IMR-90 (cell line): ENCODE data around the gene RNF181. TPM values are rescaled to one million over a fixed set of nuclear protein-coding genes. Genes with fewer than 3 reads are reported as not detected.

Experiments
- ATAC-seq: fragments of 200-7000 bp; cut with Tn5 transposase; 2 replicates; pipeline ENCODE4 v1.9.1; 2020; ENCODE audit warnings: low read depth, mild to moderate bottlenecking, moderate library complexity
- BruUV-seq: library from RNA; stranded (reverse); fragments of 400-500 nt; replicated peaks from 2 replicates; lab custom pipeline; 2021; lab: Mats Ljungman, UMichigan
- CTCF ChIA-PET: fragments of 300-600 bp; formaldehyde crosslinking; extraction: SDS; loops from one replicate; lab custom pipeline; 2021; ENCODE audit warnings: antibody characterized with exemption; lab: Yijun Ruan, JAX
- POLR2A ChIA-PET: fragments of 300-600 bp; sonication (Branson Sonifier 250); formaldehyde crosslinking; loops from one replicate; lab custom pipeline; 2022; ENCODE audit warnings: antibody characterized with exemption; ENCODE audit not compliant: unreplicated experiment; lab: Charles Lee
- DNase-seq: peaks from one replicate; pipeline ENCODE4 v3.0.0; 2013
- H2AFZ ChIP-seq: replicated peaks from 2 replicates; pipeline ENCODE3; 2013; ENCODE audit warnings: low read length, mild to moderate bottlenecking; ENCODE audit not compliant: poor library complexity
- H2AK5ac ChIP-seq: 2 replicates; pipeline ENCODE4 v1.6.1; 2013; ENCODE audit warnings: low read depth, low read length, inconsistent platforms
- H2AK9ac ChIP-seq: replicated peaks from 2 replicates; pipeline ENCODE3; 2013; ENCODE audit warnings: mild to moderate bottlenecking, low read depth, low read length, moderate library complexity; ENCODE audit not compliant: poor library complexity
- H2BK120ac ChIP-seq: 2 replicates; pipeline ENCODE4 v1.6.1; 2013; ENCODE audit warnings: low read depth, low read length, inconsistent platforms
- H2BK15ac ChIP-seq: 3 replicates; pipeline ENCODE4 v1.6.1; 2013; ENCODE audit warnings: low read depth, low read length, inconsistent platforms
- H2BK20ac ChIP-seq: 2 replicates; pipeline ENCODE4 v1.6.1; 2013; ENCODE audit warnings: low read depth, mild to moderate bottlenecking, inconsistent platforms, low read length, moderate library complexity
- H2BK5ac ChIP-seq: 2 replicates; pipeline ENCODE4 v1.6.1; 2013; ENCODE audit warnings: mild to moderate bottlenecking, low read depth, low read length, inconsistent platforms; ENCODE audit not compliant: poor library complexity, severe bottlenecking
- H3K14ac ChIP-seq: replicated peaks from 2 replicates; pipeline ENCODE4 v1.6.1; 2013; ENCODE audit warnings: low read depth, low read length, inconsistent platforms
- H3K18ac ChIP-seq: 2 replicates; pipeline ENCODE4 v1.6.1; 2013; ENCODE audit warnings: low read depth, low read length, control low read depth
- H3K23ac ChIP-seq: 2 replicates; pipeline ENCODE4 v1.6.1; 2013; ENCODE audit warnings: low read depth, low read length, inconsistent platforms
- H3K27ac ChIP-seq: 2 replicates; pipeline ENCODE4 v1.5.1; 2013; ENCODE audit warnings: mild to moderate bottlenecking, control low read depth, low read length; ENCODE audit not compliant: insufficient read depth
- H3K27me3 ChIP-seq: 2 replicates; pipeline ENCODE4 v1.6.1; 2013; ENCODE audit warnings: low read length; ENCODE audit not compliant: control insufficient read depth, insufficient read depth
- H3K36me3 ChIP-seq: 2 replicates; pipeline ENCODE4 v1.6.1; 2013; ENCODE audit warnings: low read length, mixed read lengths; ENCODE audit not compliant: control insufficient read depth, insufficient read depth
- H3K4ac ChIP-seq: 2 replicates; pipeline ENCODE4 v1.6.1; 2013; ENCODE audit warnings: low read depth, low read length, inconsistent platforms
- H3K4me1 ChIP-seq: 2 replicates; pipeline ENCODE4 v1.6.1; 2013; ENCODE audit warnings: low read length, mixed read lengths; ENCODE audit not compliant: control insufficient read depth, insufficient read depth
- H3K4me2 ChIP-seq: 2 replicates; pipeline ENCODE4 v1.6.1; 2013; ENCODE audit warnings: low read depth, mild to moderate bottlenecking, control low read depth, low read length, moderate library complexity
- H3K4me3 ChIP-seq: 2 replicates; pipeline ENCODE4 v1.5.1; 2013; ENCODE audit warnings: low read depth, mild to moderate bottlenecking, control low read depth, low read length, moderate library complexity; ENCODE audit not compliant: insufficient read depth
- H3K56ac ChIP-seq: 2 replicates; pipeline ENCODE4 v1.6.1; 2013; ENCODE audit warnings: low read length, inconsistent platforms; ENCODE audit not compliant: insufficient read depth; ENCODE audit errors: extremely low read depth
- H3K79me1 ChIP-seq, 2 experiments: 2 replicates each; pipeline ENCODE4 v1.6.1; 2013; ENCODE audit warnings: low read length in 2 of 2, inconsistent platforms in 1 of 2, low read depth in 1 of 2
- H3K9ac ChIP-seq: 2 replicates; pipeline ENCODE4 v1.6.1; 2013; ENCODE audit warnings: low read depth, low read length, control low read depth
- H3K9me1 ChIP-seq: 2 replicates; pipeline ENCODE4 v1.6.1; 2013; ENCODE audit warnings: low read length, inconsistent platforms; ENCODE audit not compliant: insufficient read depth
- H3K9me3 ChIP-seq: 2 replicates; pipeline ENCODE4 v1.6.1; 2013; ENCODE audit warnings: low read length; ENCODE audit not compliant: control insufficient read depth, insufficient read depth
- H4K20me1 ChIP-seq: 2 replicates; pipeline ENCODE4 v1.6.1; 2013; ENCODE audit warnings: low read length, inconsistent platforms; ENCODE audit not compliant: insufficient read depth
- H4K5ac ChIP-seq: 2 replicates; pipeline ENCODE4 v1.6.1; 2013; ENCODE audit warnings: mild to moderate bottlenecking, low read depth, low read length, control low read depth
- H4K8ac ChIP-seq, 2 experiments: 2 replicates each; pipeline ENCODE4 v1.6.1; 2013; ENCODE audit warnings: low read depth in 2 of 2, low read length in 2 of 2, control low read depth in 1 of 2, inconsistent platforms in 1 of 2
- H4K91ac ChIP-seq: 2 replicates; pipeline ENCODE4 v1.6.1; 2013; ENCODE audit warnings: low read depth, low read length, inconsistent platforms; ENCODE audit not compliant: insufficient read depth
- FOS ChIP-seq: fragments of 150-350 bp; IDR thresholded peaks from 2 replicates; pipeline ENCODE4 v1.6.1; 2016; ENCODE audit warnings: low read depth, low read length
- MXI1 ChIP-seq: IDR thresholded peaks from 2 replicates; pipeline ENCODE4 v1.6.1; 2012; ENCODE audit warnings: low read depth, mild to moderate bottlenecking, low read length, moderate library complexity, borderline replicate concordance
- WGBS, 2 experiments: methylation state at CpG; one replicate each; pipeline versions ENCODE4 v1.1.5 to v1.1.7; 2013; ENCODE audit warnings: missing lambda C conversion rate in 2 of 2; ENCODE audit not compliant: insufficient read length in 1 of 2; ENCODE audit errors: extremely low coverage in 2 of 2; 5-methylcytosine and 5-hydroxymethylcytosine counted together
- dilution Hi-C: fragments of 300-500 bp; cut with HindIII; formaldehyde crosslinking; loops from one replicate; pipeline ENCODE4 v1.14.3; 2018; ENCODE audit warnings: low sequenced_read_pairs; ENCODE audit not compliant: unreplicated experiment
- in situ Hi-C: fragments of 300-500 bp; cut with MboI; formaldehyde crosslinking; loops from 3 replicates; pipeline ENCODE4 v1.14.3; 2019; ENCODE audit warnings: low sequenced_read_pairs, inconsistent platforms, mixed read lengths
- intact Hi-C: fragments of 100-400 bp; cut with micrococcal nuclease; formaldehyde crosslinking; loops from 2 replicates; pipeline ENCODE4 v1.10.0; 2022
- polyA plus RNA-seq, 3 experiments: library from polyadenylated mRNA; depleted of rRNA; stranded (reverse); fragments of >200 nt; gene quantifications; 2 replicates each; pipeline ENCODE4 v1.2.3, GENCODE V29; 2012; ENCODE audit warnings: low replicate concordance in 1 of 3
- total RNA-seq: library from RNA; depleted of rRNA; stranded (reverse); fragments of >200 nt; gene quantifications from 2 replicates; pipeline ENCODE4 v1.2.3, GENCODE V29; 2012
- TF ChIP-seq, protein P1 (sequence below): fragments of 150-350 bp; IDR thresholded peaks from 2 replicates; pipeline ENCODE4 v1.6.1; 2017; ENCODE audit warnings: mild to moderate bottlenecking, antibody characterized with exemption, low read length, low read depth

The RNF181 gene
- total and polyA plus RNA-seq, 2 of the 4 experiments (the other 2 are of a cell fraction): 438 to 498 TPM

DNA sequence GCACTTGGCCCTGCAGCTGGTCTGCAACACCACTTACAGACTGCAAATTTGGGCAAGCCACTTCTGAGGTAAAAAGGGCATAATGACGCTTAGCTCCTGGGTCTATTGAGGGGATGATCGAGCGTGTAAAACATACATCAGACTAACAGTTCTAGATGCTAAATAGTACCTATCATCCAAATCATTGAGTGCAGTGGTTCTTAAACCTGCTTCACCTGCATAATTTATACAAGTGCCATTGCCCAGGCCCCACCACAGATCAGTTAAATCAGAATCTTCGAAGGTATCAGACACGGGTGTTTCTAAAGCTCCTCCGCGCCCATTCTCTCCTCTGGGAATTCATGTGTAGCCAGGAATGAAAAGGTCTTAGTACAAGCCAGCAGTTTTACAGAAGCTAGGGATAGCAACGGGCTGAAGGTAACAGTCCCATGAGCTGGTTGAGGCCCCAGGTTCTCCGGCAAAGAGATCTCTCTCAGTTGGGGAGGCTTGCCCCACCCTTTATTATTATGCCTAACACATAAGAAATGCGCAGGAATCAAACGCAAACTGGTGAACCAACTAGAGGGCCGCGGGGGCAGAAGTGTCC lies 737 bp upstream of the RNF181 start (continued):
- TF ChIP-seq, protein P1, sequence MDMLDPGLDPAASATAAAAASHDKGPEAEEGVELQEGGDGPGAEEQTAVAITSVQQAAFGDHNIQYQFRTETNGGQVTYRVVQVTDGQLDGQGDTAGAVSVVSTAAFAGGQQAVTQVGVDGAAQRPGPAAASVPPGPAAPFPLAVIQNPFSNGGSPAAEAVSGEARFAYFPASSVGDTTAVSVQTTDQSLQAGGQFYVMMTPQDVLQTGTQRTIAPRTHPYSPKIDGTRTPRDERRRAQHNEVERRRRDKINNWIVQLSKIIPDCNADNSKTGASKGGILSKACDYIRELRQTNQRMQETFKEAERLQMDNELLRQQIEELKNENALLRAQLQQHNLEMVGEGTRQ: no peak

GRCh38 chr2:85596026-85596333 lies 435 bp downstream of the RNF181 start:
- CTCF ChIA-PET: no interaction called here
- 0% methylated on average over 4 of the region's 10 CpGs; no CpG with 5 or more reads in 1 of the 2 experiments for WGBS, 2 experiments
- peak overlapping the region; percentile 59 for H4K5ac ChIP-seq

More at GRCh38 chr2:85596026-85596333, 435 bp downstream of the RNF181 start:
- intact Hi-C loops (no loop called here), dilution Hi-C loops (no loop called here), in situ Hi-C loops (no loop called here)
- no TSS peak for BruUV-seq
- H4K8ac ChIP-seq: peak overlapping the region; percentile 35 to 88; a peak in 3 of 4 replicates
- H3K27ac ChIP-seq: peak overlapping the region; percentile 85
- ATAC-seq (peak; percentile 21), DNase-seq (no peak)
- no peak overlapping the region; the same call in 1 of the 2 replicates for H3K23ac ChIP-seq
- H3K4me1 ChIP-seq: peaks cover 13% of the 10 kb centered on the region
- peaks cover 18% of the 10 kb centered on the region for H3K9me1 ChIP-seq
- H2AK9ac ChIP-seq: peak overlapping the region; percentile 98
- no peaks in the 10 kb centered on the region for H3K9me3 ChIP-seq
- peaks cover 26% of the 10 kb centered on the region for H3K36me3 ChIP-seq
- H3K27me3 ChIP-seq: no peaks in the 10 kb centered on the region
- TF ChIP-seq MXI1 (peak; percentile 6; the same call in 1 of the 2 replicates), FOS (no peak)
- POLR2A ChIA-PET: interaction anchor here (1.9 to 2.5 kb wide), 2 partner anchors 8 to 9 kb away, joined by 9 to 14 read pairs; no protein-coding TSS in a partner anchor
- H3K4me2 ChIP-seq: peak overlapping the region; percentile 89
- peak overlapping the region; percentile 64; the same call in 1 of the 2 replicates for H3K56ac ChIP-seq
- H3K4me3 ChIP-seq: peak overlapping the region; percentile 75
- no peak overlapping the region for H3K18ac ChIP-seq
- H4K91ac ChIP-seq: peak overlapping the region; percentile 57
- H3K9ac ChIP-seq: peak overlapping the region; percentile 90
- H2BK5ac ChIP-seq: peak overlapping the region; percentile 87
- H2AK5ac ChIP-seq: peak overlapping the region; percentile 83
- H2AFZ ChIP-seq: peak overlapping the region; percentile 95
- H2BK120ac ChIP-seq: no peak overlapping the region
- no peak overlapping the region for H2BK15ac ChIP-seq
- H3K79me1 ChIP-seq: peaks cover 36 to 69% of the 10 kb centered on the region in 2 experiments
- H3K14ac ChIP-seq: peak overlapping the region; percentile 78
- peaks cover 16% of the 10 kb centered on the region for H4K20me1 ChIP-seq
- H2BK20ac ChIP-seq: no peak overlapping the region
- peak overlapping the region; percentile 79 for H3K4ac ChIP-seq
